HG02678 (cell line): ENCODE results near the gene OR8K3.

Experiments used
- ATAC-seq: cut with Tn5 transposase; IDR thresholded peaks from one replicate; pipeline ENCODE4 v1.9.1; 2021; ENCODE audit warnings: mild to moderate bottlenecking, moderate library complexity; ENCODE audit not compliant: unreplicated experiment

Gene OR8K3

GRCh38 chr11:56314844-56315243 is at the start of gene OR8K3:
TSS of gene OR8K3 (plus strand) at chr11:56315144. CDS start at chr11:56318307, 3,163 bp downstream.
- no peak for ATAC-seq

GRCh38 chr11:56271092-56271491 is 43.9 kb upstream of the OR8K3 start:
- no peak for ATAC-seq

GRCh38 chr11:56273854-56274253 is 41.1 kb upstream of the OR8K3 start, which contains the start of gene OR5T1:
TSS of gene OR5T1 (plus strand) at chr11:56274154. CDS start at chr11:56275639, 1,485 bp downstream.
- ATAC-seq: no peak

- no peak for ATAC-seq
These were observed 22.8 kb upstream of the OR8K3 start, which contains the start of gene OR8H1 for GRCh38 chr11:56292154-56292553. TSS of gene OR8H1 (minus strand) at chr11:56292254. CDS start at chr11:56291062, 1,192 bp downstream.

- ATAC-seq: no peak
These were observed 18.0 kb upstream of the OR8K3 start for GRCh38 chr11:56296898-56297297.

- no peak for ATAC-seq
These were observed 7.1 kb upstream of the OR8K3 start for GRCh38 chr11:56307836-56308235.

GRCh38 chr11:56331861-56332491 is 17.0 kb downstream of the OR8K3 start:
- no peak for ATAC-seq

GRCh38 chr11:56333156-56333555 is 18.2 kb downstream of the OR8K3 start:
- no peak for ATAC-seq

GRCh38 chr11:56340289-56340688 is 25.3 kb downstream of the OR8K3 start:
- ATAC-seq: no peak

- ATAC-seq: no peak
These were observed 30.8 kb downstream of the OR8K3 start, which contains the start of gene OR8K1 for GRCh38 chr11:56345739-56346138. TSS of gene OR8K1 (plus strand) at chr11:56346039. CDS start at chr11:56346039, 0 bp downstream.

GRCh38 chr11:56353991-56354390 is 39.0 kb downstream of the OR8K3 start, which contains the start of gene OR8J1:
TSS of gene OR8J1 (plus strand) at chr11:56354291. CDS start at chr11:56360247, 5,956 bp downstream.
- no peak for ATAC-seq
